Activated CD4-positive, alpha-beta T cell treated with anti-CD3 and anti-CD28 coated beads, Interleukin-2, amount 50 U/mL, for 4 hours (primary cell): Measurements from ENCODE around the gene KDM6B.
"Not testable (repeated sequence)": the region's sequence is repeated elsewhere in the genome, so short reads cannot be mapped to it uniquely, and the experiment has no call there.

ENCODE experiments used
- DNase-seq, 2 experiments: peaks; one replicate each; pipeline ENCODE4 v3.0.0-alpha.2; 2020

Gene KDM6B, protein sequence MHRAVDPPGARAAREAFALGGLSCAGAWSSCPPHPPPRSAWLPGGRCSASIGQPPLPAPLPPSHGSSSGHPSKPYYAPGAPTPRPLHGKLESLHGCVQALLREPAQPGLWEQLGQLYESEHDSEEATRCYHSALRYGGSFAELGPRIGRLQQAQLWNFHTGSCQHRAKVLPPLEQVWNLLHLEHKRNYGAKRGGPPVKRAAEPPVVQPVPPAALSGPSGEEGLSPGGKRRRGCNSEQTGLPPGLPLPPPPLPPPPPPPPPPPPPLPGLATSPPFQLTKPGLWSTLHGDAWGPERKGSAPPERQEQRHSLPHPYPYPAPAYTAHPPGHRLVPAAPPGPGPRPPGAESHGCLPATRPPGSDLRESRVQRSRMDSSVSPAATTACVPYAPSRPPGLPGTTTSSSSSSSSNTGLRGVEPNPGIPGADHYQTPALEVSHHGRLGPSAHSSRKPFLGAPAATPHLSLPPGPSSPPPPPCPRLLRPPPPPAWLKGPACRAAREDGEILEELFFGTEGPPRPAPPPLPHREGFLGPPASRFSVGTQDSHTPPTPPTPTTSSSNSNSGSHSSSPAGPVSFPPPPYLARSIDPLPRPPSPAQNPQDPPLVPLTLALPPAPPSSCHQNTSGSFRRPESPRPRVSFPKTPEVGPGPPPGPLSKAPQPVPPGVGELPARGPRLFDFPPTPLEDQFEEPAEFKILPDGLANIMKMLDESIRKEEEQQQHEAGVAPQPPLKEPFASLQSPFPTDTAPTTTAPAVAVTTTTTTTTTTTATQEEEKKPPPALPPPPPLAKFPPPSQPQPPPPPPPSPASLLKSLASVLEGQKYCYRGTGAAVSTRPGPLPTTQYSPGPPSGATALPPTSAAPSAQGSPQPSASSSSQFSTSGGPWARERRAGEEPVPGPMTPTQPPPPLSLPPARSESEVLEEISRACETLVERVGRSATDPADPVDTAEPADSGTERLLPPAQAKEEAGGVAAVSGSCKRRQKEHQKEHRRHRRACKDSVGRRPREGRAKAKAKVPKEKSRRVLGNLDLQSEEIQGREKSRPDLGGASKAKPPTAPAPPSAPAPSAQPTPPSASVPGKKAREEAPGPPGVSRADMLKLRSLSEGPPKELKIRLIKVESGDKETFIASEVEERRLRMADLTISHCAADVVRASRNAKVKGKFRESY (N-terminal part only)

DNA sequence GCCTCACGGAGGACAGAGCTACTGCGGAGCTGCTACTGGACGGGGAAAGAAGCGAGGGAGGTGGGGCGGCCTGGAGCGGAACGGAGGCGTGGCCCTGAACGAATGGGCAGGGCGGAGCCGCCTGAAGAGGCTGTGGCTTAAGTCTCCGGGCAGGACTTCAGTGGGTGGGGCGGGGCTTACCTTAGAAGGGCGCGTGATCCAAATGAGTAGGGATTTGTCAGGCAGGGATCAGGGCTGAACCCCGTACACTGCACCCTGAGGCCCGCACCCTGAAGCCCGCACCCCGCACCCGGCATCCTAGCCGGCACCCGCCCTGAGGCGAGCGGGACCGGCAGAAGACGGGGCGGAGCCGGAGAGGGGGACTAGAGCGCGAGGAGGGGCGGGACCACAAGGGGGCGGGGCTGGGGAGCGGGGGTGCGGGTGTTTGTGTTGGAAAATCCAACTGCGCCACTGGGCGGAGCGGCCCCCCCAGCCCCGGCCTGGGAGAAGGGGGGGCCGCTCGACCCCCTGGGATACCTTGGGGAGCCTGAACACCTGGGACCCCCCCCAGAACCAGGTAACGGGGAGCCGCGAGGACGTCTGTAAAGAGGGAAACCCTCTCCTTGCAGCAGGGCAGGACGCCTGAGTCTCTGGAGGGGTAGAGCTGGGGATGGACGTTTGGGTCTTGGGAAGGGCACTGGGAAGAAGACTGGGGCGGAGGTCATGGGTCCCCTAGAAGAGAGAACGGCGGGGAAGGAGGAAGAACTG, at the start of gene KDM6B:
Gene KDM6B, plus strand, starts transcription at position 423 of the 747 bp plus-strand sequence. CDS start 11,338 bp downstream, outside the sequence.
- peak; percentile 83 for DNase-seq

DNA sequence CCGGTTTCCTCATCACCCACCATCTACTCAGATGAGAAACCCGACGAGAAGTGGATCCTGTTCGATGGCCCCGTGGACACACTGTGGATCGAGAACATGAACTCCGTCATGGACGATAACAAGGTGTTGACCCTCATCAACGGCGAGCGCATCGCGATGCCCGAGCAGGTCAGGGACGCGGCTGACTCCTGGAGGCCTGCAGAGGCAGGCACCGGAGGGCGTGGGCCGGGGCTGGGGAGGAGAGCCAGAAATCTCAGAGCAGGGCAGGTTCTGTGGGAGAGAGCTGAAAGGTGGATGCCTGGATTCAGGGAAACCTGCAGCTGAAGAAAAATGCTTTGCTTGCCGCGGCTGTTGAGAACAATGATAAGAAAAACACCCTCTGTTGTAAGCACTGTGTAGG, 47.2 kb upstream of the KDM6B start:
- DNase-seq: no peak

DNA sequence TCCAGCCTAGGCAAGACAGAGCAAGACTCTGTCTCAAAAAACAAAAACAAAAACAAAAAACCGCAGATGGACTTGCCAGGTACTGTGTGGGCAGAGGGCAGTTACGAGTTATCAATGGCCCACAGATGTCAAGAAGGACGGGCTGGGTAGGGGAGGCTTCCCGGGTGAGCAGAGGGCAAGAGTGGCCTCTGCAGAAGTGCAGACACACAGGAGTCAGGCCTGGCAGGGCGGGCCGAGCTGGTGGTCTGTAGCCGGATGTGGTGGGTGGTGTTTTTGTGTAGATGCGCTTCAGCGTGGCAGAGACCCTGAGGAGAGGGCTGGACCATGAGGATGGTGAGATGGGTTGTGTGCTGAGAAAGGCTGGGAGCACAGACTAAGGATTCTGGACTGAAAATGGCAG, 44.9 kb upstream of the KDM6B start:
- no peak for DNase-seq

DNA sequence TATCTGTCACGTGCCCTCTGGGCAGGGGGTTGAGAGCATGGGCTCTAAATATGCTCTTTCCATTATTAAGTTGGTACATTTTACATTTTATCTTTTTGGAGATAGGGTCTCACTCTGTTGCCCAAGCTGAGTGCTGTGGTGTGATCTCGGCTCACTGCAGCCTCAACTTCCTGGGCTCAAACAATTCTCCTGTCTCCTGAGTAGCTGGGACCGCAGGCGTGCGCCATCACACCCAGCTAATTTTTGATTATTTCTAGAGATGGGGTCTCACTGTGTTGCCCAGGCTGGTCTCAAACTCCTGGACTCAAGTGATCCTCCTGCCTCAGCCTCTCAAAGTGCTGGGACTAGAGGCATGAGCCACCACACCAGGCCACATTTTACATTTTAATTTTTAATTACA, 43.9 kb upstream of the KDM6B start:
- no peak for DNase-seq

DNA sequence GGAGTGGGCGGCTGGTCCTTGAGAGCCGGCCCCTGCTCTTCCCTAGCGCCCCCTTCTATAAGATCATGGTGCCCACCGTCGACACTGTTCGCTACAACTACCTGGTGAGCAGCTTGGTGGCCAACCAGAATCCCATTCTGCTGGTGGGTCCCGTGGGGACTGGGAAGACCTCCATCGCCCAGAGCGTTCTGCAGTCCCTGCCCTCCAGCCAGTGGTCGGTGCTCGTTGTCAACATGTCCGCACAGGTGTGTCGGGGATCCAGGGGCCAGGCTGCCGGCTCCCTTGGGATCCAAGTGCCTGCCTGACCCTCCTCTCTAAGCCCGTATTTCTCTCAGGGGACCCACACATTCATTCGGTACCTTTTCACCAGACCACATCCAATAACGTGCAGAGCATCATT, 41.4 kb upstream of the KDM6B start:
- no peak for DNase-seq

DNA sequence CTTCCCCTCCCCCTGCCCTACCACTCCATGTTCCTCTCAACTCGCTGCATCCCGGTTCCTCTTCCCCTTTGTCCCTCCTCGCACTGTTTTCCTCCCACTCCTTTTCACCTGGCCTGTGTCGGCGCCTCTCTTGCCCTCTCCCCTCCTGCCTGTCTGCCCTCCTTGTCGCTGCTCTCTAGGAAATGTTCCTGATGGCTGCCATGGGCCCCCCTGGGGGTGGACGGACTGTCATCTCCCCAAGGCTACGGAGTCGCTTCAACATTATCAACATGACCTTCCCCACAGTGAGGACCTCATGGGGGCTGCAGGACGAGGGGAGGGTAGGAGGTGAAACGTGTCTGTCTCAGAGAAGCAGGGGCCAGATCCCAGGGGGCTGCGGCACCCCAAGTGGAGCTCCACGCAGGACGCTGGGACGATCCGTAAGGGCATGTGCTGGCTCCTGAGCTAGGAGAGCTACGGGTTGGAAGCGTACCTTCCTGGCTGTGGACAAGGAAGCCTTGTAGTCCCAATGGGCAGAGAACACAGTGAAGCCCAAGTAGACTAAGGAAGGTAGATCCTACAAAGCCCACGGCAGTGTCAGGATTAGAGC, 39.8 kb upstream of the KDM6B start:
- no peak for DNase-seq

DNA sequence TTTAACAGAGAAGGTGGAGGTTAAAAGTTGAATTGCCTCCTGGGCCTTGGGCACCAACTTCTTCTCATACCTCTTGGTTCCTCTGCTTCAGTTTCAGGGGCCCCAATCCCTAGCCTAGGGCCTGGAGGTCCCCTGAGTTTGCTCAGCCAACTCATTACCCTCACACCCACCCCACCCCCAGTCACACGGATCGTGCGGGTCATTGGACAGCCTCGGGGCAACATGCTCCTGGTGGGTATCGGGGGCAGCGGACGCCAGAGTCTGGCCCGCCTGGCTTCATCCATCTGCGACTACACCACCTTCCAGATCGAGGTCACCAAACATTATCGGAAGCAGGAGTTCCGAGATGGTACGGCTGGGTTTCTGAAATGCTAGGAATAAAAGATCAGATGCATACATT, 36.0 kb upstream of the KDM6B start:
- DNase-seq: no peak

DNA sequence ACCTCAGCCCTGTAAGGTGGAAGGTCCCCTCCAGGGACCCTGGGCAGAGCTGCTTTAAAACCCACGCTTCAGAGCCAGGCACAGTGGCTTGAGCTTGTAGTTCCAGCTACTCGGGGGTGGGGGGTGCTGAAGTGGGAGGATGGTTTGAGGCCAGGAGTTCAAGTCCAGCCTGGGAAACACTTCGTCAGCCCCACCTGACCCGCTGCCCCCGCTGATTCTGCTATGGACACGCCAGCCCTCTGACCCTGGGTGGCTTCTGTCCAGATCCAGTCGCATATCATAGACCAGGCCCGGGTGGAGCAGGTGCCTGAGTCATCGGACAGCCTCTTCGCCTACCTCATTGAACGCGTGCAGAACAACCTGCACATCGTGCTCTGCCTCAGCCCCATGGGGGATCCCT, 35.2 kb upstream of the KDM6B start:
- no peak for DNase-seq

DNA sequence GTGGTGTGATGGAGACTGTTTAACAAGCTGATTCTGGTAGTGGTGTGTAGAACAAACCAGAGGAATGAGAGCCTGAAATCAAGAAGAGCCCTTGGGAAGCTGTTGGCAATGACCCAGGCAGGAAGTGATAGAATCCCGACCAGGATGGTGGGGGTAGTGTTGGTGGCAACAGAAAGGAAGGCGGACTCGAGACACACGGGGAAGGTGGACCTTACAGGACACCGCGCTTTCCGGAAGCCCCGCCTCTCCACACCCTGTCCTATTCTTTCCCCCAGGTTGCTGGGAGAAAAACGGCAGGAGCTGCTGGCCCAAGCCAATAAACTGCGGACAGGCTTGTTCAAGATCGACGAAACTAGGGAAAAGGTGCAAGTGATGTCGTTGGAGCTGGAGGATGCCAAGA, 30.0 kb upstream of the KDM6B start:
- DNase-seq: no peak

DNA sequence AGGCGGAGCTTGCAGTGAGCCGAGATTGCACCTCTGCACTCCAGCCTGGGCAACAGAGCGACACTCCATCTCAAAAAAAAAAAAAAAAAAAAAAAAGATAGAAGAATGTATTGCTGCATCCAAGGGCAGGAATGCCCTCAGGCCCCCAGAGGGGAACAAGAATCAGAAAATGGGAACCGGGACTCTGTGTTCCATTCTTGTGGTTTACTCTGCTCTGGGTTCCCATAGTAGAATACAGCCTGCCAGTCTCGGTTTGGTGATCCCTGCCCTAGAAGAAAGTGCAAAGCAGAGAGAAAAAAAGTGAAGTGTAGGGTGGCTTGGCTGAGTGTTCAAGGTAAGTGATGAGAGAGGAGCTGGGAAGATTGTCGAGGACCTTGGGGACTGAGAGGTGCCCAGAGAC, 27.4 kb upstream of the KDM6B start:
- no peak for DNase-seq

DNA sequence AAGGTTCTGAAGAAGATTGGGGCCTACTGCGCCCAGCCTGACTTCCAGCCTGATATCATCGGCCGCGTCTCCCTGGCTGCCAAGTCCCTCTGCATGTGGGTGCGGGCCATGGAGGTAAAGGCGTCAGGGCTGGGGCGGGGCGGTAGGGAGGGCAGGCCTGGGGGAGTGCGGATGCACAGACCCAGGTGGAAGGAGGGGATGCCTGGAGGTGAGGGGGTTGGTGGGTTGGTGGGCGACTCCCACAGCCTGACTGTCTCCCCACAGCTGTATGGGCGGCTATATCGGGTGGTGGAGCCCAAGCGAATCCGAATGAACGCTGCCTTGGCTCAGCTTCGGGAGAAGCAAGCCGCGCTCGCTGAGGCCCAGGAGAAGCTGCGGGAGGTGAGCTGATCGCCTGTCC, 26.8 kb upstream of the KDM6B start:
- no peak for DNase-seq

DNA sequence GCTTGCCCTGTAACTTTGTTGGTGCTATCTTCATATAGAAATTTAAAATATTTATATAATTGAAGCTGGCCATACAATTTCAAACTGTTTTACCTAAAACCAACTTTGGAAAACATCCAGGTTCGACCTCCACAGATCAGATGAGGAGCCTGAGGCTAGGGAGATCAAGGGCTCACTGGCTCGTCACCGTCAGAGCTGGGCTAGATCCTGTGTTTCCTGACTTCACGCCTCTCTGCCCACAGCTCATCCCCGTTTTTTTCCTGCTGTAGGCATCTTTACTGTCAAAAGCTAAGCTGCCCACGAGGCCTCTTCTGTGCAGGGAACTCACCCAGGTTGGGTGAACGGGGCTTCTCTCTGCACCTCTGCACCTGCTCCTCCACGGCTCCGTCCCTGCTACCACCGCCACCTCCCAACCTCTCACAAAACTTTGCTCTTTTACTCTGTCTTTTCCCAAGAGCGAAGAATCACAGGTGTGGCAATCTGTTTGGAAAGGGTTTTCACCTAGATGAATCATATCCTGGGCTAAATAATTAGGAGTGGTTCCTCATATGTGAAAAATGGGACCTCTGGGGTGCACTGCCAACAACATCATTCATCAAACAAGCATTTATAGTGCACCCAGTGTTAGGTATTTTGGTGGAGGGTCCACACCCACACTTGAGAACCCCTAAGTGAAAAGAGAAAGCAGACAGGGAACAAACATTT, 24.8 kb upstream of the KDM6B start:
- no peak for DNase-seq

DNA sequence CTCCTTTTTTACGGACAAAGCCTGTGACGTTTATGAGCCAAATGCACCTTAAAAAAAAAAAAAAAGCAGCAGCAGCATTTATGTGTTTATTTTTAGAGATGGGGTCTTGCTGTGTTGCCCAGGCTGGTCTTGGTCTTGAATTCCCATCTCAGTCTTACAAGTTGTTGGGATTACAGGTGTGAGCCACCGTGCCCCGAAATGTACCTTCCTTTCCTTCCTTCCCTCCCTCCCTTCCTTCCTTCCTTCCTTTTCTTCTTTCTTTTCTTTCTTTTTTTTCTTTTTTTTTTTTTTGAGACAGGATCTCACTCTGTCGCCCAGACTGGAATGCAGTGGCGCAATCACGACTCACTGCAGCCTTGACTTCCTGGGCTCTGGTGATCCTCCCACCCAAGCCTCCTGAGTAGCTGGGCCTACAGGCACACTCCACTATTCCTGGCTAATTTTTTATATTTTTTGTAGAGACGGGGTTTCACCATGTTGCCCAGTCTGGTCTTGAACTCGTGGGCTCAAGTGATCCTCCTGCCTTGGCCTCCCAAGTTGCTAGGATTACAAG, 24.1 kb upstream of the KDM6B start:
- not testable (repeated sequence) for DNase-seq

DNA sequence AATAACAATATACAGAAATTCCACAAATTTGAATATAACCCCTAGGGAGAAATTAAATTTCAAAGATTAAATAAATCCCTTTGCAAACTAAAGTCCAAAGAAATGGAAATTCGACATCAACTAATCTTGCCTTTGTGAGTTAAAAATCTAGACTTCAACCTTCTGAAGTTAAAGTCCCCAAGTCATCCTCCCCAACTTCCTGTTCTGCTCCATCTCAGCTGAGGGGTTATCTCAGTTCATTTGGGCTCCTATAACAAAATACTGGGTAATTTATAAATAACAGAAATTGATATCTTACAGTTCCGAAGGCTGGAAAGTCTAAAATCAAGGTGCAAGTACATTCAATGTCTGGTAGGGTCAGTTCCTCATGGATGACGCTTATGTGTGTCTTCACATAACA, 22.8 kb upstream of the KDM6B start:
- DNase-seq: no peak

DNA sequence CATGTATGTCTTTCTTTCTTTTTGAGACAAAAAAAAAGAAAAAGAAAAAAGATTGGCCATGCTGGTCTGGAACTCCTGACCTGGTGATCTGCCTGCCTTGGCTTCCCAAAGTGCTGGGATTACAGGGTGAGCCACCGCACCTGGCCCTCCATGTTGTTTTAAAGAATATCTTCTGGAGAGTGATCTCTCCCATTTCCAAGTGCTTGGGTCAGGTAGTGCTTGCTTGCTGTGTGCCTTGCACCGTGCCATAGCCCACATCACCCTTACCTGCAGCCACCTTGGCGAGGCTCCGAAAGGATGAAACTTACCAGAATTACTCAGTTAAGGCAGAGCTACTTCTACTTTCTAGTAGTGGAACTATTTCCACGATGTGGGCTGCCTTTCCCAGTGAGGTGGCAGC, 19.0 kb upstream of the KDM6B start:
- no peak for DNase-seq

DNA sequence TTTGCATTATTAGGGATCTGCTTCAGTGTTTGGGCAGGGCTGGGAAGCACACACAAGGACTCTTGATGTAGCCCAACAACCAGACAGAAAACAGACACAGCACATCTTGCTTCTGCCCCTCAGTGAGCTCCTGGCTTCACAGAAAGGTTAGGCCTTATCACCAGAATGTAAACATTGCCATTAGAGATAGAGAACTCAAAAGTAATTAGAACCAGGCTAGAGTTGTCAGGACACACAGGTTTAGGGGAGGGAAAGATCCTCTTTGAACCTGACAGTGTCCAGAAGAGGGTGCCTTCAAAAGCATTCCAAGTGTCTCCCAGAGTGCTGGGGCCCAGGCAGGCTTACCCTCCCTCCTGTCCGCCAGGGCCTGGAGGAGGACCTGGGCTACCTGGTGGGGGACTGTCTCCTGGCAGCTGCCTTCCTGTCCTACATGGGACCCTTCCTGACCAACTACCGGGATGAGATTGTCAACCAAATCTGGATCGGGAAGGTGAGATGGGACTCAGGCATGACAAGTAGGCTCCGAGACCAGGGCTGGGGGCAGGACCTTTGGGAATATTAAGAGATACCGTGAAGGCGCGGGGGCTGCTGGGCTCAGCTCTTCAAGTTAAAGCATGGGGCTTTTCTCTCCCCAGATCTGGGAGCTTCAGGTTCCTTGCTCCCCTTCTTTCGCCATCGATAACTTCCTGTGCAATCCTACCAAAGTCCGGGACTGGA, 16.9 kb upstream of the KDM6B start:
- DNase-seq: no peak

DNA sequence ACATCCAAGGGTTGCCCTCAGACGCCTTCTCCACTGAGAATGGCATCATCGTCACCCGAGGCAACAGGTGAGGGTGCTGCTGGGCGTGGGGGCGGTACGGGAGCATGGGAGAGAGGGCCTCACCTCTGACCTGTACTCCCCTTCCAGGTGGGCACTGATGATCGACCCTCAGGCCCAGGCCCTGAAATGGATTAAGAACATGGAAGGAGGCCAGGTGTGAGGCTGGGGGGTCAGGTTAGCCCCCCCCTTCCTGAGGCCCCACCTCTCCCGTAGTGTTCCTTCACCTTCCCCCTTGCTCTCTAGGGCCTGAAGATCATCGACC, 16.4 kb upstream of the KDM6B start:
- DNase-seq: no peak

DNA sequence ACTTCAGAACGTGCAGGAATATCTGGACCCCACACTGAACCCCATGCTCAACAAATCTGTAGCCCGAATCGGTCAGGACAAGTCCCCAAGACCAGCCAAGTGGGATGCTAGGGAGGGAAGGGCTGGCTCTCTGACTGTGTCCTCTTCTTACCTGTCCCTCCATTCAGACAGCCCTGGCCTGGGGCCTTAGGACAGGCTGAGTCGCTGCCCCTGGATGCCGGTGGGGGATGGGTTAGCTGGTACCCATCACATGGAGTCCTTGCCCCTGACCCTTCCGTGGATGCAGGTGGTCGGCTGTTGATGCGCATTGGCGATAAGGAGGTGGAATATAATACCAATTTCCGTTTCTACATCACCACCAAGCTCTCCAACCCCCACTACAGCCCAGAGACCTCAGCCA, 16.0 kb upstream of the KDM6B start:
- no peak for DNase-seq

DNA sequence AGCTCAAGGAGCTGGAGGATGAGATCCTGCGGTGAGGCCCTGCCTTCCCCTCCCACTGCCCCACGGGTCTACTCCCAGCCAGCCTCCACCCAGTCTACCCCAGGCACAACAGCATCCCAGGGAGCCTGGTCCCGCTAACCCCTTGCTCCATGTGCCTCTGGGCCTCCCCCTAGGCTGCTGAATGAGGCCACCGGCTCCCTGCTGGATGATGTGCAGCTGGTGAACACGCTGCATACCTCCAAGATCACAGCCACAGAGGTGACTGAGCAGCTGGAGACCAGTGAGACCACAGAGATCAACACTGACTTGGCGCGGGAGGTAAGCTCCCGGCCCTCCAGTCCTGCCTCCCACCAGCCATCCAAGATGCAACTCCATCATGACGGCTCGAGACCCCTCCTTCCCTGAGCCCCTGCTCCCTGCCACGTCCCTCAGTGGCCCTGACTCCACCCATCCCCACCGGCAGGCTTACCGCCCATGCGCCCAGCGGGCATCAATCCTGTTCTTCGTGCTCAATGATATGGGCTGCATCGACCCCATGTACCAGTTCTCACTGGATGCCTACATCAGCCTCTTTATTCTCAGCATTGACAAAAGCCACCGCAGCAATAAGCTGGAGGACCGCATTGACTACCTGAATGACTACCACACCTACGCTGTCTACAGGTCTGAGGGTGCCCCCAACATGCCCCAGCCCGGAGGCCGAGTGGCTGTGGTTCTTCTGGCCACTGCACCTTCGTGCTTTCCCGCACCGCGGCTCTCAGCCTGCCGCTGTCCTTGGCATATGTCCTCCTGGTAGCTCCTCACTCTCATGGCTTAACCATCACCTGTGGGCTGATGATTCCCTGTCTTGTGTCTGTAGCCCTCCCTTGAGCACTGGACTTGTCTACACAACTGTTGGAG, 15.0 kb upstream of the KDM6B start:
- no peak for DNase-seq

DNA sequence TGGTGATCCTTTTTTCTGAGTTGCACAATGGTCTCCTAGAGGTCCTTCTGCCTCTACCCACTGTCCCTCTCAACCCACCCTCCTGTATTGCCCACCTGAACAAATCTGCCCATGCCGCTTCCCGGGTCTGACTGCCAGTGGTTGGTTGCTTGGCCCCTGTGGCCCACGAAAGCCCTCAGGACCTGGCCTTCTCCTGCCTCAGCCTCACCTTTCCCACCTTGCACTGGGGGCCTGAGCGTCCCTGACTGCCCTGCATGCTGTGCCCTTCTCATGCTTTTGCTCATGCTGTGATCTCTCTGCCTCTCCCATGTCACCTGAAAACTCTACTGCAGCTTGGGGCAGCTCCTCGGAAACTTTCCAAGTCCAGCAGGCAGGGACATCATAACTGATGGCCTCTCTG, 13.8 kb upstream of the KDM6B start:
- DNase-seq: no peak
